ENCODE results near the gene C1QL1.

Gene C1QL1

DNA sequence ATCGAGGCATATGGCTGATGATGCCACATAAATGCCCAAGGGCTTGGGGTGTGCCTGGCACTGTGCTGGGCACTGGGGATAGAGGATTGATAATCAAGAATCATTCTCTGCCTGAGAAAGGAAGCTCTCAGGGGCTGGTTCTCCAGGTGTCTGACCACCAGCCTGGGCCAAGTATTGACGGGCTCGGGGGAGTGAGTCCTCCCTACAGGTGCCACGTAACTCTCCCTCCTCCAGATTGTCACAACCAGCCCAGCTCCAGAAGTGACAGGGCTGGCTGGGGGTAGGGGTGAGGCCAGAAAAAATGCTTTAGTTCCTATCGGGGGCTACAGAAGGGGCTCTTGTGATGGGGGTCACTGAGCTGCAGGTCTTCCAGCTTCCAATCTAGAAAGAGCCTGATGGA is 10.7 kb upstream of the C1QL1 start:
- Histone ChIP-seq H3K4me3 (replicated peaks; ENCODE audit: low read depth, low read length) (no peak overlapping the region), H3K27me3 (replicated peaks; ENCODE audit: control insufficient read depth, insufficient read depth, low read length) (no peaks in the 10 kb centered on the region; the same call in 1 of the 2 replicates), H3K36me3 (ENCODE audit: control insufficient read depth, insufficient read depth, low read length) (no peaks in the 10 kb centered on the region)
- no peak for TF ChIP-seq CTCF (IDR thresholded peaks at IDR 0.05; ENCODE audit: insufficient read depth, low read length, poor library complexity, severe bottlenecking)
- DNase-seq (ENCODE audit: extremely low read depth, insufficient read length) = no peak

GRCh38 chr17:44977814-44978550 is 9.9 kb upstream of the C1QL1 start:
- TF ChIP-seq CTCF (IDR thresholded peaks at IDR 0.05; ENCODE audit: insufficient read depth, low read length, poor library complexity, severe bottlenecking) = no peak
- no peaks in the 10 kb centered on the region; the same call in 1 of the 2 replicates for H3K27me3 ChIP-seq (replicated peaks; ENCODE audit: control insufficient read depth, insufficient read depth, low read length)
- DNase-seq (ENCODE audit: extremely low read depth, insufficient read length) = no peak

DNA sequence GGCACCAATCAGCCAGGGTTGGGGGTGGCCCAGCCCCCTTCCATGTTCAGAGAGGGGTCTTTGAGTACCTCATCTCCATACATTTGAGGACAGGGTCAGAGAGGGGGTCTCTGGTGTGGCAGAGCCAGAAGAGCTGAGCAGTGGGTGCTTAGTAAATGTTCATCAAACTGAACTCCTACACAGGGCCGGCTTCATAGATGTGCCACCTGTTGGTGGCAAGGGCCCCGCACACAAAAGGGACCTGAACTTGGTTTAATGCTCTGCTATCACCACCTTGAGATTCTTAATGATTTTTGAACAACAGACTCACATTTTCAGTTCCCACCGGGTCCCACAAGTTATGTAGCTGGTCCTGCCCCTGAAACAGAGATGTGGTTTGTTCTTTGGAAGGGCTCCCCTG is 9.0 kb upstream of the C1QL1 start:
- peak; percentile 16 for TF ChIP-seq CTCF (IDR thresholded peaks at IDR 0.05; ENCODE audit: insufficient read depth, low read length, poor library complexity, severe bottlenecking)
- Histone ChIP-seq H3K4me3 (replicated peaks; ENCODE audit: low read depth, low read length) (no peak overlapping the region), H3K27me3 (replicated peaks; ENCODE audit: control insufficient read depth, insufficient read depth, low read length) (no peaks in the 10 kb centered on the region; the same call in 1 of the 2 replicates), H3K36me3 (ENCODE audit: control insufficient read depth, insufficient read depth, low read length) (no peaks in the 10 kb centered on the region)
- DNase-seq (ENCODE audit: extremely low read depth, insufficient read length) = no peak

More at GRCh38 chr17:44977814-44978550, 9.9 kb upstream of the C1QL1 start:
- H3K4me3 ChIP-seq (replicated peaks; ENCODE audit: low read depth, low read length) = no peak overlapping the region
- no peaks in the 10 kb centered on the region for H3K36me3 ChIP-seq (ENCODE audit: control insufficient read depth, insufficient read depth, low read length)

- Histone ChIP-seq H3K27me3 (replicated peaks; ENCODE audit: control insufficient read depth, insufficient read depth, low read length) (no peaks in the 10 kb centered on the region; the same call in 1 of the 2 replicates), H3K4me3 (replicated peaks; ENCODE audit: low read depth, low read length) (no peak overlapping the region), H3K36me3 (ENCODE audit: control insufficient read depth, insufficient read depth, low read length) (no peaks in the 10 kb centered on the region)
- TF ChIP-seq CTCF (IDR thresholded peaks at IDR 0.05; ENCODE audit: insufficient read depth, low read length, poor library complexity, severe bottlenecking) = no peak
- no peak for DNase-seq (ENCODE audit: extremely low read depth, insufficient read length)
Observed at GRCh38 chr17:44976206-44976605, 8.1 kb upstream of the C1QL1 start.

- no peak for TF ChIP-seq CTCF (IDR thresholded peaks at IDR 0.05; ENCODE audit: insufficient read depth, low read length, poor library complexity, severe bottlenecking)
- Histone ChIP-seq H3K36me3 (ENCODE audit: control insufficient read depth, insufficient read depth, low read length) (no peaks in the 10 kb centered on the region), H3K27me3 (replicated peaks; ENCODE audit: control insufficient read depth, insufficient read depth, low read length) (peaks cover 1% of the 10 kb centered on the region; the same call in 1 of the 2 replicates), H3K4me3 (replicated peaks; ENCODE audit: low read depth, low read length) (no peak overlapping the region)
- DNase-seq (ENCODE audit: extremely low read depth, insufficient read length) = no peak
Observed at GRCh38 chr17:44972953-44973352, 4.8 kb upstream of the C1QL1 start.

All from GM06990 (cell line).